GM18867 (cell line): ENCODE data around the gene SYCP2L.
A peak's percentile ranks its signal among the peaks of the same experiment; 100 is the strongest.
"Not testable (repeated sequence)": the region's sequence is repeated elsewhere in the genome, so short reads cannot be mapped to it uniquely, and the experiment has no call there.

Experiments used
- ATAC-seq: cut with Tn5 transposase; IDR thresholded peaks from one replicate; pipeline ENCODE4 v1.9.1; 2021; ENCODE audit warnings: mild to moderate bottlenecking, moderate library complexity; ENCODE audit not compliant: unreplicated experiment

The SYCP2L gene

DNA sequence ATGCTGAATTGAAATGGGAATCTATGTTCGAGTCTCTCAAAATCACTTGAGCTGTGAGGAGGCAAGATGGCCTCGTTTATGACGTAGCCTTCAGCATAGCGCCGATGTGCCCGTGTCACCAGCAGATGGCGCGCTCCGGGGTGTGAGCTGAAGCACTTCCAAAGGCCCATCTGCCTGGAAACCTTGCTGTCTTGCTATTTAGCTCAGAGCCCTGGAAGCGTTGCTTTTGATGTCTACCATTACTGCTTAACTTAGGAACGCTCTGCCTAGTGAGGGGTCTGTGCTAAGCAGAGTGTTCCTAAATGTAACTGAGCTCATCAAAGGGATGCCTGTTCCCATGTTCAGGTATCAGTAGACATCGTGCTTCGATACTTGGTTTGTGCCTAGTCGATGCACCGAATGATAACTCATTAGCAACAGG, 67.7 kb downstream of the SYCP2L start:
- peak; percentile 91 for ATAC-seq

GRCh38 chr6:10956776-10957175, 69.9 kb downstream of the SYCP2L start:
- ATAC-seq: no peak

DNA sequence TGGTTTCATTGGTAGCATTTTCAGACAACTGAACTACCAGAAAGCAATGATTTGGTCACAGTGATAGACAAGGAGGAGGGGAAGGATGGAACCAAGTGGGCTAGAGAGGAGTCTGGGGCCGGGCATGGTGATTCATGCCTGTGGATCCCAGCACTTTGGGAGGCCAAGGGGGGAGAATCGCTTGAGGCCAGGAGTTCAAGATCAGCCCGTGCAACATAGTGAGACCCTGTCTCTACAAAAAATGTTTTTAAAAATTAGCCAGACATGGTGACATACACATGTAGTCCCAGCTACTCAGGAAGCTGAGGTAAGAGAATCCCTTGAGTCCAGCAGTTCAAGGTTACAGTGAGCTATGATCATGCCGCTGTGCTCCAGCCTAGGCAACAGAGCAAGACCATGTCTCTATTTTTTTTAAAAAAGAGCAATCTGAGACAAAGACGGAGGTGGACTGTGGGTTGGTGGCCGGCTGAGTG, 70.6 kb downstream of the SYCP2L start:
- ATAC-seq: no peak

DNA sequence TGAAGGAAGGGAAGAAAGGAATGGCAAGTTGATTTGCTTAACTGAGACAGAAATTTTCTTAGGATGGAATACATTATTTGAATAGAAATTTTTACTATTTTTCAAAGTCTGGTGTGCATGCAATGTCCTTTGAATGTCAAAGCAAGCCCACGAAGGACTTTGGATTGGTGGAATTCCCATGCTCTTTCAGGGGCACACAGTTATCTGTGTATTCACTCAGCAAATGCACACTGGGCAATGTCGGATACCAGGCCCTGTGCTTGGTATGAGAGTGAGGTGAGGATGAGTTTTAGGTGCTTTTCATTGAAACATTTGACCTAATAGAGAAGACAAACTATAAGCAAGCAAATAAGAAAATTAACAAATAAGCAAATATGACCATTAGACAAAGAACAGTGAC, 73.3 kb downstream of the SYCP2L start:
- no peak for ATAC-seq

GRCh38 chr6:10961837-10962236, 75.0 kb downstream of the SYCP2L start:
- ATAC-seq: no peak

DNA sequence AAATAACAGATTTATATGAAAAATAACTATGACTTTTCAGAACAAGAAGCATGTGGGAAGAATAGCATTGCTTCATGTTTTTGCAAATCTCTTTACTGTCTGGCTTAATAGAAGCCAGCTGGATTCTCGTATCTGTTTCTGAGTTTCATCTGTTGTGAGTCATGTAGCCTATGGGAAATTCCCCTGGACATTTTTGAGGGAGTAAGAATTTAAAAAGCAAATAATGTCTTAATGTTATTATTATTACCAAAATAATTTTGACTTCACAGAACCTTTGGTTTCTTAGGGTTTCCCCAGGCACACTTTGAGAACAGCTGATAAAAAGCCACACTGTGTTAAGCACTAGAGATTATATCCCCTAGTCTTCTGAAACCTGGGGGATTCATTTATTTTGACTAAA, 75.8 kb downstream of the SYCP2L start:
- ATAC-seq: no peak

GRCh38 chr6:10963113-10963512, 76.3 kb downstream of the SYCP2L start:
- ATAC-seq: no peak

- peak; percentile 87 for ATAC-seq
These were observed 77.8 kb downstream of the SYCP2L start for GRCh38 chr6:10964684-10965083.

DNA sequence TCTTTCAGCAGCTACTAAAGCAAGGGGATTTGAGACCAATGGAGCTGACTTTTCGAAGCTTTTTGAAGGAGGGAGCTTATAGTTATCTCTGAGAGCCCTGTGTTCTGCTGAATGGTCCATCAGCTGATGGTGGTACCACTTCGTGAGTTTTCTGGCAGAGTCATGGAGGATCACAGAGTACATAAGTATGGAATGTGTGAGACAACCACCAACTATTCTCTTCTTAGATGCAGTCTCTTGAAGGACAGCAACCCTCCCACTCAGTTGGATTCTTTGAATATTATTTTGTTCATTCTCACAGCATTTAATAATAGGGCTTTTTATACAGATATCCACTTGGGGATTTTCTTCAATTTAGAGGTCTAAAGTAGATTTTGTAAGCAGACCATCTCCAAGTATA, 81.9 kb downstream of the SYCP2L start:
- no peak for ATAC-seq

DNA sequence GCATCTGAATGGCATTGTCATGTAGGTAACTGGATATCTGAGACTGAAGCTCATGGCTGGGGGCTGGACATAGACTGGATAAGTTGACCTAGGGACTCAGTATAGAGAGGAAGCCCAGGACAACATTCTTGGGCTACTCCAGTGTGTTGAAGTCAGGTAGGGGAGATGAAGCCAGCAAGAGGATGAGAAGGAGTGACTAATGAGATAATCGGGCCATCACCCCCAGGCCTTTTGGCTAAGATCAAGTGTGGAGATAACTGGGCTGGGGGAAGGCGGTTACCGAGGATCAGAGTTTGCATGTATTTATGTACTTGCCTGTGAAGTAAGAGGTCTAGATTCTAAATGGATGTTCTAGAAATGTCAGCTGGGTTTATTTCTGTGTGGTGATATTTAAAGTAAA, 83.9 kb downstream of the SYCP2L start:
- no peak for ATAC-seq

- ATAC-seq: no peak
These were observed 85.3 kb downstream of the SYCP2L start for GRCh38 chr6:10972196-10972595.

DNA sequence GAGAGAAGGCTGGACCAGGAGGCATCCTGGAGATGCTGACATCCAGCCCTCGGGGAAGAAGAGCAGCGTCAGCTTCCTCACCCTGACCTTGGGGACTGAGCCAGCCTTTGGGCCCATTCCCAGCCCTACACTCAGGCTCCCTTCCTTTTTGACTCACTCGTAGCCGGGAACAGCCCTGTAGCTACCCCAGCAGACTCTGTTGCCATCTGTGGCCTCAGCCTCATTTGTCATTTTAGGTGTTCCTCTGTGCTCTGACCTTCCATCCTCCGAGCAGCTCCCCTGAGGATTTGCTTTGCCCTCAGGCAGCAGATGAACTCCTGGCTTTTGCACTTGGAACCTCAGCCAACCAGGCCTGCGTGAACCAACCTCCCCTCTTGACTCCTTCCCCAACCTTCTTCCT, 89.7 kb downstream of the SYCP2L start:
- no peak for ATAC-seq

GRCh38 chr6:10977231-10977968, 90.5 kb downstream of the SYCP2L start:
- no peak for ATAC-seq

GRCh38 chr6:10979603-10980002, 92.8 kb downstream of the SYCP2L start:
- no peak for ATAC-seq

DNA sequence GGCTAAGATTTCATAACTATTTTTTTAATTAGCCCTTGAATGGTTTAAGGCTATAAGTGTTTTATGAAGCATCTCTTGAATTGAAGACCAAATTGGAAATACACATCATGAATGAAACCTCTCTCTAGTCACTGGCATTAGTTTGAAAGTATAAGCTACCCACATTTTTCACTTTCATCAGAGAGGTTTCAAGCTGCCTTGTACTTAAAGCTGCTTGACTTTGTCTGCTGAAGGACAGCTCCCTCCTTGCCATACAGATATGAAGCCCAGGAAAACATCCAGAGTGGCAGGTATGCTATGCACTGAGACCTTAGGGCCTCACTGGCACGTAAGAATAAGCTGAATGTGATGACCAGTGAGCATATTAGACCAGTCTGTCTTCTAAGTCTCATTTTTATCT, 94.6 kb downstream of the SYCP2L start:
- ATAC-seq: no peak

GRCh38 chr6:10984959-10985358, 98.1 kb downstream of the SYCP2L start:
- ATAC-seq: not testable (repeated sequence)

DNA sequence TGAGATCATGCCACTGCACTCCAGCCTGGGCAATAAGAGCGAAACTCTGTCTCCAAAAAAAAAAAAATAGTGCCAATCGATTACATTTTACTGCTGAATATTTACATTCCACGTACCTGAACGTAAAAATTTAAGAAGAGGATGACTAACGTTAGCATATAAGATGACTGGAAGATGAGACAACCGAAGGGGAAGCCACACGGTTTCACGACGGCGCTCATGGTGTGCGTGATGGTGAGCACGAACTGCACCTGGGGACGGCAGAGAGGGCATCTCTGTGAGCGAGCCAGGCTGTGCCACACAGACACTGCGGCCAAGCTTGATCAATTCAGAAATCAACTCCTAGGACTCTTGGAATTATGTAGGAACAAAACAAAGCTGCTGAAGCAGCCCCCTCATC, 102.7 kb downstream of the SYCP2L start:
- ATAC-seq: no peak

DNA sequence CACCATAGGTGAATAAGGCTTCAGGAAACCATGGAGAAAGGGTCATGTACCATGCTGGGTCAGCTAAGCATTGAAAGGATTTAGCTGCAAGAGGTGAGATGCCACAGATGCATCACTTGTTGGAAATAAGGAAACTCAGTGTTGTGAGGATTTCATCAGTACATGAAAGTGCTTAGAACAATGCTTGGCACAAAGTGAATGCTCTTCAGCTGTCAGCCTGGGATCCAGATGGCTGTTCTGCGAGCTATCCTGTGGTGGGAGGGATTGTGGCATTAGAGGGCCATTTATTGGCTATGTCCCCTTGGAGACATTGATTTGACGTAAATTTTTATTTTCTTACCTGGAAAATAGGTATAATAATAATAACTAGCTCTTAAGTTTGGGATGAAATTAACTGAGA, 104.3 kb downstream of the SYCP2L start:
- ATAC-seq: no peak

GRCh38 chr6:10993896-10994295, 107.0 kb downstream of the SYCP2L start:
- no peak for ATAC-seq

- ATAC-seq: no peak
These were observed 108.4 kb downstream of the SYCP2L start for GRCh38 chr6:10995114-10995707.

GRCh38 chr6:10999994-11000393, 113.1 kb downstream of the SYCP2L start:
- ATAC-seq: no peak

DNA sequence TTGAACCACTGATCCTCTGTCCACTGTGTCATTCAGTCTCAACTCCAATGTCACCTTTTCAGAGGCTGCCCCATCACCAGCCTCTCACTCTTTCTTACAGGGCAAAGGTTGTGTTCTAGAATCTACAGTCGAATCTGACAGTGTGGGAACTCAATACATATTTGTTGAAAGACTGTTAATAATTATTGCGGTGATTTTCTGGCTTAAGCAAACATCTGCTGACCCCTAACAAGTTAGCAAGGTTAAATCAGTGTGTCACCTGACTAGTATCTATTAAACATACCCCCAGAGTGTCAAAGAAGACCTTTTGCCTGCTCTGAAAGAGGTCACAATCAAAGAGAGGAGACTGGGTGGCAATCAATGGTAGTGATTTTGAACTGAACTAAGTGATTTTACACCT, 115.3 kb downstream of the SYCP2L start:
- ATAC-seq: no peak

DNA sequence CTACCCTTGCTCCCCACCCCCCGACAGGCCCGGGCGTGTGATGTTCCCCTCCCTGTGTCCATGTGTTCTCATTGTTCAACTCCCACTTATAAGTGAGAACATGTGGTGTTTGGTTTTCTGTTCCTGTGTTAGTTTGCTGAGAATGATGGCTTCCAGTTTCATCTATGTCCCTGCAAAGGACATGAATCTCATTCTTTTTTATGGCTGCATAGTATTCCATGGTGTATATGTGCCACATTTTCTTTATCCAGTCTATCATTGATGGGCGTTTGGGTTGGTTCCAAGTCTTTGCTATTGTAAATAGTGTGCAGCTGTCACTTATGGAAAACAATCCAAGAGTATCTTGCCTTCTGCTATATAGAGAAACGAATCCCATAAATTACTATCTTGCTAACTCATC, 116.4 kb downstream of the SYCP2L start:
- ATAC-seq: not testable (repeated sequence)
